HG03025 (cell line): Measurements from ENCODE around the gene PDCD11.
"Not testable (repeated sequence)": the region's sequence is repeated elsewhere in the genome, so short reads cannot be mapped to it uniquely, and the experiment has no call there.

Source experiments
- ATAC-seq: cut with Tn5 transposase; IDR thresholded peaks from one replicate; pipeline ENCODE4 v1.9.1; 2021; ENCODE audit warnings: mild to moderate bottlenecking, moderate library complexity; ENCODE audit not compliant: unreplicated experiment, low FRiP score

Gene PDCD11

GRCh38 chr10:103470761-103471653, 74.6 kb downstream of the PDCD11 start:
- ATAC-seq, result peak; percentile 77

- no peak for ATAC-seq
Observed at GRCh38 chr10:103472005-103472404, 75.6 kb downstream of the PDCD11 start.

- ATAC-seq, result no peak
Observed at GRCh38 chr10:103473261-103473671, 76.8 kb downstream of the PDCD11 start.

- ATAC-seq, result no peak
Observed at GRCh38 chr10:103474077-103474476, 77.7 kb downstream of the PDCD11 start.

- no peak for ATAC-seq
Observed at GRCh38 chr10:103475437-103475836, 79.0 kb downstream of the PDCD11 start.

GRCh38 chr10:103476046-103476768, 79.8 kb downstream of the PDCD11 start:
- no peak for ATAC-seq

- no peak for ATAC-seq
Observed at GRCh38 chr10:103478671-103479070, 82.2 kb downstream of the PDCD11 start.

- no peak for ATAC-seq
Observed at GRCh38 chr10:103479135-103479534, 82.7 kb downstream of the PDCD11 start, which contains the start of gene CALHM3. TSS of gene CALHM3 (minus strand) at chr10:103479240. CDS start at chr10:103479032, 208 bp downstream.

- ATAC-seq, result no peak
Observed at GRCh38 chr10:103480521-103480920, 84.1 kb downstream of the PDCD11 start.

- no peak for ATAC-seq
Observed at GRCh38 chr10:103481974-103482531, 85.6 kb downstream of the PDCD11 start.

GRCh38 chr10:103486635-103487409, 90.4 kb downstream of the PDCD11 start:
- not testable (repeated sequence) for ATAC-seq

GRCh38 chr10:103487410-103487708, 90.9 kb downstream of the PDCD11 start:
- no peak for ATAC-seq

- peak; percentile 14 for ATAC-seq
Observed at GRCh38 chr10:103490986-103491314, 94.5 kb downstream of the PDCD11 start.

- ATAC-seq, result no peak
Observed at GRCh38 chr10:103491729-103492364, 95.4 kb downstream of the PDCD11 start.

GRCh38 chr10:103492655-103493261, 96.3 kb downstream of the PDCD11 start:
- ATAC-seq, result no peak

GRCh38 chr10:103493362-103493915, 97.0 kb downstream of the PDCD11 start, which contains the start of gene NEURL1:
TSS of gene NEURL1 (plus strand) at chr10:103493705. CDS start at chr10:103494388, 683 bp downstream.
- no peak for ATAC-seq

- ATAC-seq, result no peak
Observed at GRCh38 chr10:103493916-103494877, 97.8 kb downstream of the PDCD11 start.

- ATAC-seq, result no peak
Observed at GRCh38 chr10:103495321-103495720, 98.9 kb downstream of the PDCD11 start.
